ENCODE results near the gene ANGPTL4. TPM values are rescaled to one million over a fixed set of nuclear protein-coding genes. Genes with fewer than 3 reads are reported as not detected.

ANGPTL4 gene
- total and polyA plus RNA-seq, 9 of the 15 experiments (the other 6 are each of a cell fraction or from before 2014, with no cell fraction given), result 0.05 to 0.77 (median 0.22) TPM; not detected in 4

GRCh38 chr19:8321067-8321985 is 42.6 kb upstream of the ANGPTL4 start, which contains the start of the genes NDUFA7 and RPS28 (continued):
- TF ChIP-seq PATZ1 (CRISPR knock-in tag; IDR thresholded peaks at IDR 0.05; ENCODE audit: borderline replicate concordance) (no peak), TGIF2 (CRISPR knock-in tag; IDR thresholded peaks at IDR 0.05) (no peak), LEF1 (IDR thresholded peaks at IDR 0.05) (no peak), PBX2 (CRISPR knock-in tag; IDR thresholded peaks at IDR 0.05; ENCODE audit: low read depth) (no peak), PBX2 (tag; conservative IDR thresholded peaks at IDR 0.05; ENCODE audit: low read depth) (no peak), ILF3 (IDR thresholded peaks at IDR 0.05; ENCODE audit: borderline replicate concordance) (no peak), BRCA1 (IDR thresholded peaks at IDR 0.05) (no peak), BRCA1 (CRISPR knock-in tag; IDR thresholded peaks at IDR 0.05) (peak; percentile 11; the same call in 1 of the 2 replicates), TBP (optimal IDR thresholded peaks at IDR 0.05; ENCODE audit: low read depth, low read length) (peak; percentile 98), MEF2D (tag; conservative IDR thresholded peaks at IDR 0.05; ENCODE audit: low read depth) (no peak), NR0B1 (IDR thresholded peaks at IDR 0.05; ENCODE audit: partially characterized antibody) (no peak), HLTF (IDR thresholded peaks at IDR 0.05) (no peak), ZNF324 (CRISPR knock-in tag; IDR thresholded peaks at IDR 0.05) (no peak), HES1 (IDR thresholded peaks at IDR 0.05; ENCODE audit: low read depth) (no peak), ZBTB11 (CRISPR knock-in tag; IDR thresholded peaks at IDR 0.05) (no peak), POU5F1 (IDR thresholded peaks at IDR 0.05; ENCODE audit: borderline replicate concordance, low read depth, low read length, partially characterized antibody) (no peak), PML (IDR thresholded peaks at IDR 0.05; ENCODE audit: low read length) (peak; percentile 75)
